ENCODE measurements around the gene UNC45A. TPM values are rescaled to one million over a fixed set of nuclear protein-coding genes. Genes with fewer than 3 reads are reported as not detected.
A peak's percentile ranks its signal among the peaks of the same experiment; 100 is the strongest.

Gene UNC45A
- total RNA-seq, 1 experiment from 2014 or later, result 84.4 TPM

DNA sequence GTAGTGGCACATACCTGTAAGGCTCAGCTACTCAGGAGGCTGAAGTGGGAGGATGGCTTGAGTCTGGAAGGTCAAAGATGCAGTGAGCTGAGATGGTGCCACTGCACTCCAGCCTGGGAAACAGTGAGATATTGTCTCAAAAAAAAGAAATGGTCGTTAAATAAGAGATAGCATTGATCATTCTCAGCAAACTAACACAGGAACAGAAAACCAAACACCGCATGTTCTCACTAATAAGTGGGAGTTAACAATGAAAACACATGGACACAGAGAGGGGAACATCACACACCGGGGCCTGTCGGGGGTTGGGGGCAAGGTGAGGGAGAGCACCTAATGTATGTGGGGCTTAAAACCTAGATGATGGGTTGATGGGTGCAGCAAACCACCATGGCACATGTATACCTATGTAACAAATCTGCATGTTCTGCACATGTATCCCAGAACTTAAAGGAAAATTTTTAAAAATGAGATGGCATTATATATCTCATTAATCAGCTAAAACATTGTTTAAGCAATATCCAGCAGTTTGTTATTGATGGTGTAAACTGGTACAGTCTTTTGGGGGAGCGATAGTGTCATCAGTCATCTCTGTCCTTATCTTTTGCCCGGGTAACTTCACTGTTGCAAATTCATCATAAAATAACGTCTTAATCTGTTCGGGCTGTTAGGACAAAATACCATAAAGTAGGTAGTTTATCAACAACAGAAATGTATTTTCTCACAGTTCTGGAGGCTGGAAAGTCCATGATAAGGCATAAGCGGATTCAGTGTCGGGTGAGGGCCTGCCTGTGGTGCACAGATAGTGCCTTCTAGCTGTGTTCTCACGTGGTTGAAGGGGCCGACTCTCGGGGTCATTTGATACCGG, 33.7 kb upstream of the UNC45A start:
- Histone ChIP-seq H3K4me3 (ENCODE audit: low read depth in 2 of 2, low read length in 2 of 2) (peak overlapping the region; percentile 67 to 70), H3K27me3 (ENCODE audit: control insufficient read depth, insufficient read depth, low read length) (no peaks in the 10 kb centered on the region), H3K36me3 (ENCODE audit: control insufficient read depth, insufficient read depth, low read length) (0 out of 2 replicates have a peak, but pooled peaks cover 5% of the 10 kb centered on the region), H3K4me1 (ENCODE audit: control insufficient read depth, insufficient read depth, low read length) (peaks cover 12% of the 10 kb centered on the region), H3K9me3 (ENCODE audit: control insufficient read depth, insufficient read depth, low read depth, low read length) (no peaks in the 10 kb centered on the region), H3K27ac (ENCODE audit: low read length) (peak overlapping the region; percentile 94)
- no peak for DNase-seq (ENCODE audit: low read depth, low spot score)
- in situ Hi-C loops (cut with HindIII; ENCODE audit: low pct_unique_long_range_greater_than_20kb, low sequenced_read_pairs) (no loop called here), intact Hi-C loops (cut with micrococcal nuclease; ENCODE audit: unreplicated experiment) (no loop called here)
- ChIA-PET POLR2A (no interaction called here), CTCF (interaction anchor here (0.6 to 3.1 kb wide), 2 partner anchors 30 to 44 kb away, joined by 7 to 16 read pairs; partner anchors contain the start of gene HDDC3)
- ATAC-seq, result no peak
- TF ChIP-seq, protein P1, sequence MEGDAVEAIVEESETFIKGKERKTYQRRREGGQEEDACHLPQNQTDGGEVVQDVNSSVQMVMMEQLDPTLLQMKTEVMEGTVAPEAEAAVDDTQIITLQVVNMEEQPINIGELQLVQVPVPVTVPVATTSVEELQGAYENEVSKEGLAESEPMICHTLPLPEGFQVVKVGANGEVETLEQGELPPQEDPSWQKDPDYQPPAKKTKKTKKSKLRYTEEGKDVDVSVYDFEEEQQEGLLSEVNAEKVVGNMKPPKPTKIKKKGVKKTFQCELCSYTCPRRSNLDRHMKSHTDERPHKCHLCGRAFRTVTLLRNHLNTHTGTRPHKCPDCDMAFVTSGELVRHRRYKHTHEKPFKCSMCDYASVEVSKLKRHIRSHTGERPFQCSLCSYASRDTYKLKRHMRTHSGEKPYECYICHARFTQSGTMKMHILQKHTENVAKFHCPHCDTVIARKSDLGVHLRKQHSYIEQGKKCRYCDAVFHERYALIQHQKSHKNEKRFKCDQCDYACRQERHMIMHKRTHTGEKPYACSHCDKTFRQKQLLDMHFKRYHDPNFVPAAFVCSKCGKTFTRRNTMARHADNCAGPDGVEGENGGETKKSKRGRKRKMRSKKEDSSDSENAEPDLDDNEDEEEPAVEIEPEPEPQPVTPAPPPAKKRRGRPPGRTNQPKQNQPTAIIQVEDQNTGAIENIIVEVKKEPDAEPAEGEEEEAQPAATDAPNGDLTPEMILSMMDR (IDR thresholded peaks at IDR 0.05), result no peak
- TF ChIP-seq TCF7L2 (IDR thresholded peaks at IDR 0.05; ENCODE audit: low read depth, low read length) (no peak), POLR2AphosphoS5 (IDR thresholded peaks at IDR 0.05; ENCODE audit: low read depth, low read length) (no peak), SIN3A (IDR thresholded peaks at IDR 0.05; ENCODE audit: borderline replicate concordance, insufficient read depth, low read depth, low read length) (no peak)
- TF ChIP-seq, protein P2, sequence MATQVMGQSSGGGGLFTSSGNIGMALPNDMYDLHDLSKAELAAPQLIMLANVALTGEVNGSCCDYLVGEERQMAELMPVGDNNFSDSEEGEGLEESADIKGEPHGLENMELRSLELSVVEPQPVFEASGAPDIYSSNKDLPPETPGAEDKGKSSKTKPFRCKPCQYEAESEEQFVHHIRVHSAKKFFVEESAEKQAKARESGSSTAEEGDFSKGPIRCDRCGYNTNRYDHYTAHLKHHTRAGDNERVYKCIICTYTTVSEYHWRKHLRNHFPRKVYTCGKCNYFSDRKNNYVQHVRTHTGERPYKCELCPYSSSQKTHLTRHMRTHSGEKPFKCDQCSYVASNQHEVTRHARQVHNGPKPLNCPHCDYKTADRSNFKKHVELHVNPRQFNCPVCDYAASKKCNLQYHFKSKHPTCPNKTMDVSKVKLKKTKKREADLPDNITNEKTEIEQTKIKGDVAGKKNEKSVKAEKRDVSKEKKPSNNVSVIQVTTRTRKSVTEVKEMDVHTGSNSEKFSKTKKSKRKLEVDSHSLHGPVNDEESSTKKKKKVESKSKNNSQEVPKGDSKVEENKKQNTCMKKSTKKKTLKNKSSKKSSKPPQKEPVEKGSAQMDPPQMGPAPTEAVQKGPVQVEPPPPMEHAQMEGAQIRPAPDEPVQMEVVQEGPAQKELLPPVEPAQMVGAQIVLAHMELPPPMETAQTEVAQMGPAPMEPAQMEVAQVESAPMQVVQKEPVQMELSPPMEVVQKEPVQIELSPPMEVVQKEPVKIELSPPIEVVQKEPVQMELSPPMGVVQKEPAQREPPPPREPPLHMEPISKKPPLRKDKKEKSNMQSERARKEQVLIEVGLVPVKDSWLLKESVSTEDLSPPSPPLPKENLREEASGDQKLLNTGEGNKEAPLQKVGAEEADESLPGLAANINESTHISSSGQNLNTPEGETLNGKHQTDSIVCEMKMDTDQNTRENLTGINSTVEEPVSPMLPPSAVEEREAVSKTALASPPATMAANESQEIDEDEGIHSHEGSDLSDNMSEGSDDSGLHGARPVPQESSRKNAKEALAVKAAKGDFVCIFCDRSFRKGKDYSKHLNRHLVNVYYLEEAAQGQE (IDR thresholded peaks at IDR 0.05; ENCODE audit: insufficient read depth in 1 of 2, low read depth in 2 of 2, low read length in 1 of 2), result no peak
- no TSS peak for BruUV-seq (replicated peaks)

DNA sequence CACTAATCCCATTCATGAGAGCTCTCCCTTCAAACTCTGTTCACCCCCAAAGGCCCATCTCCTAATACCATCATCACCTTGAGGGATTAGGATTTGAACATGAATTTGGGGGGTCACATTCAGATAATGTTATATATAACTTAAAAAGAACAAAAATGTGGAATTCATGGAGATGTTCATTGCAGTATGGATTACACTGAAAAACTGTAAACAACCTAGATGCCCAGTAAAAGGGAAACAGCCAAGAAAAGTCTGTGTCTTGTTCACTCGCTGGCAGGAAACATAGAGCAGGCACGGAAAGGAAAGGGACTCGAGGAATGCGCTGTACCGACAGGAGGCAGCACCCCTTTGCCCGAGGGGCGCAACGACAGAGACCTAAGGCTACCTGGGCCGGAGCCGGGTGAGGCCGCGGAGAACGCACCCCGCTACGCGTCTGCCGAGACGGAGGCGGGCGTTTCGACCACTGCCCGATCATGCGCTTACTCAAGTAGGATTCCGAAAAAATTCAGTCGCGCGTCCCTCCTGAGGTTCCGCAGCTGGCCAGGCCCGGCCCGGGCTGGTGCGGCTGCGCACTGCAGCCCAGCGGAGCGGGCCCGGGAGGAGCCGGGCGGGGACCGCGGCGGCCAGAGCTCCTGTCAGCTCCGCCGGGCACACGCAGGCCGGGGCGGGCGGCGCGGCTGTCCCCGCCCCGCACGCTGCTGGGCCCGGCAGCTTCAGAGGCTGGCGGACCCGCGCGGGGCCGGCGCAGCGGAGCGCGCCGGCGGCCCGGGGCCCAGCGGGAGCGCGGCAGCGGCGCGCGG, 32.8 kb upstream of the UNC45A start:
- BruUV-seq (replicated peaks), result TSS peak; percentile 77
- ChIA-PET POLR2A (interaction anchor here (0.6 kb wide), 1 partner anchor 988 kb away, joined by 5 read pairs; no protein-coding TSS in a partner anchor), CTCF (interaction anchor here (0.5 to 3.1 kb wide), 4 partner anchors 7 to 54 kb away, joined by 3 to 16 read pairs (median 4); partner anchors contain the start of gene HDDC3)
- no peaks in the 10 kb centered on the region for H3K9me3 ChIP-seq (ENCODE audit: control insufficient read depth, insufficient read depth, low read depth, low read length)
- peak; percentile 57 for DNase-seq (ENCODE audit: low read depth, low spot score)
- TF ChIP-seq SIN3A (IDR thresholded peaks at IDR 0.05; ENCODE audit: borderline replicate concordance, insufficient read depth, low read depth, low read length), result 0 out of 2 replicates have a peak, but pooled peaks have one; percentile 30
- TF ChIP-seq, protein P1 (IDR thresholded peaks at IDR 0.05), result peak; percentile 93
- TF ChIP-seq, protein P2 (IDR thresholded peaks at IDR 0.05; ENCODE audit: insufficient read depth in 1 of 2, low read depth in 2 of 2, low read length in 1 of 2), result no peak
- peak; percentile 88 for TF ChIP-seq POLR2AphosphoS5 (IDR thresholded peaks at IDR 0.05; ENCODE audit: low read depth, low read length)
- peak; percentile 39; the same call in 1 of the 2 replicates for TF ChIP-seq TCF7L2 (IDR thresholded peaks at IDR 0.05; ENCODE audit: low read depth, low read length)
- H3K36me3 ChIP-seq (ENCODE audit: control insufficient read depth, insufficient read depth, low read length), result 0 out of 2 replicates have a peak, but pooled peaks cover 5% of the 10 kb centered on the region
- peak overlapping the region; percentile 94 for H3K27ac ChIP-seq (ENCODE audit: low read length)
- peak overlapping the region; percentile 67 to 70 for H3K4me3 ChIP-seq (ENCODE audit: low read depth in 2 of 2, low read length in 2 of 2)
- no peaks in the 10 kb centered on the region for H3K27me3 ChIP-seq (ENCODE audit: control insufficient read depth, insufficient read depth, low read length)
- in situ Hi-C loops (cut with HindIII; ENCODE audit: low pct_unique_long_range_greater_than_20kb, low sequenced_read_pairs) (no loop called here), intact Hi-C loops (cut with micrococcal nuclease; ENCODE audit: unreplicated experiment) (no loop called here)
- ATAC-seq, result peak; percentile 96
- H3K4me1 ChIP-seq (ENCODE audit: control insufficient read depth, insufficient read depth, low read length), result peaks cover 12% of the 10 kb centered on the region

All from Panc1 (cell line).